GM18520 (cell line): ENCODE measurements around the gene CCHCR1.

Source experiments
- ATAC-seq: cut with Tn5 transposase; IDR thresholded peaks from one replicate; pipeline ENCODE4 v1.9.1; 2021; ENCODE audit not compliant: unreplicated experiment

Gene CCHCR1

DNA sequence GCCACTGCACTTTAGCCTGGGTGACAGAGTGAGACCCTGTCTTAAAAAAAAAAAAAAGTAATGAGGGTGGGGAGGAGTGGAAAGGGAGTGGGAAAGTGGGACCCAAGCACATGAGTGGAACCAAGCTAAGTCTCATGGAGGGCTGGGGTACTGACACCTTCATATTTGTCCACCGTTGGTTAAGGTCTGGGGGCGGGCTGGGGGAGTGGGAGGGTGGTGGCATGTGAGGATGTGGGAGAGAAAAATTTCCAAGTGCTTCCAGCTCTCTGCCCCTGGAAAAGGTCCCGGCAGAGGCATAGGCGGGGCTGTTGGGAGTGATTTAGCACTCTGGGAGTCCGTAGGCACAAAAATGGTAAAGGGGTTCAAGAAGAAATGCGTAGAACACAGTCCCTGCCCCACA, 24.8 kb downstream of the CCHCR1 start:
- ATAC-seq = no peak

DNA sequence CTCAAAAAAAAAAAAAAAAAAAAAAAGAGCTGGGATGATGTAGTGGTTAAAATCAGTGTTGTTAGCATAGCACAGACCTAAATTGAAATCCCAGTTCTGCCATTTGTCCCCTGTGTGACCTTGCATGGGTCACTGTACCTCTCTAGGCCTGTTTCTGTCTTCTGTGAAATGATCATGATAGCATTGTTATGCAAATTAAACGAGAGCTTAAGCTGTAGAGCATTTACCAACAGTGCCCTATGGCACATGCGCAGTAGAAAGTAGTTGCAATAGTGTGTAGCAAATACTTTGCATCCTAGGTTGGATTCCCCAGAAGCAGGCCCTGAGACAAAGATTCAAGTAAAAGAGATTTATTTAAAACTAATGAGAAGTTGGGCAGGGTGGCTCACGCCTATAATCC, 26.0 kb downstream of the CCHCR1 start:
- no peak for ATAC-seq

DNA sequence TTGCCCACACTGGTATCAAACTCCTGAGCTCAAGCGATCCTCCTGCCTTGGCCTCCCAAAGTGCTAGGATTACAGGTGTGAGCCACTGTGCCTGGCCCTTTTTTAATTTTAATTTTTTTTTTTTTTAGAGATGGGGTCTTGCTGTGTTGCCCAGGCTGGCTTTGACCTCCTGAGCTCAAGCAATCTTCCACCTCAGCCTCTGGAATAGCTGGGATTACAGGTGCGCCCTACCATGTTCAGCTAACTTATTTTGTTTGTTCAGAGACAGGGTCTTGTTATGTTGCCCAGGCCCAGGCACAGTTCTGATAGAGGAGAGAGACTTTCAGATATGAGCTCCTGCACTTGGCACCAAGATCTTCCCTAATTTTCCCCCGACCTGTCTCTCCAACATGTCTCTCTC, 26.9 kb downstream of the CCHCR1 start:
- no peak for ATAC-seq

DNA sequence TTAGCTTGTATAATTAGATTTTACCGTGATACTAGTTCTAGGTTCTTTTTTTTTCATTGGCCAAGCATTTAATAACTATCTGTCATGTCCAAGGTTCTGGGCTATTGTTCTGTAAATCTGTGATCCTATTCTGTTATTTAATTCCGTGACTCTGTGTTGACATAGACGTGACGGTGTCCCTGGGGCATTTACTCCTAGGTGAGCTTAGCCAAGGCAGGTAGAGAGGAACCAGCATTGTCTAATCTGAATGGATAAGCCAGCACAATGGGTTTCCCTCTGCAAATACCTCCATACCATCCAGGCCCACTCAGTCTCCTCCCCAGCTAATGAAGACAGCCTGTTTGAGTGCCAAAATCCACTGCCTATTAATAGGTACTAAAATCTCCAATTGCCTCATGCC, 28.5 kb downstream of the CCHCR1 start:
- no peak for ATAC-seq

DNA sequence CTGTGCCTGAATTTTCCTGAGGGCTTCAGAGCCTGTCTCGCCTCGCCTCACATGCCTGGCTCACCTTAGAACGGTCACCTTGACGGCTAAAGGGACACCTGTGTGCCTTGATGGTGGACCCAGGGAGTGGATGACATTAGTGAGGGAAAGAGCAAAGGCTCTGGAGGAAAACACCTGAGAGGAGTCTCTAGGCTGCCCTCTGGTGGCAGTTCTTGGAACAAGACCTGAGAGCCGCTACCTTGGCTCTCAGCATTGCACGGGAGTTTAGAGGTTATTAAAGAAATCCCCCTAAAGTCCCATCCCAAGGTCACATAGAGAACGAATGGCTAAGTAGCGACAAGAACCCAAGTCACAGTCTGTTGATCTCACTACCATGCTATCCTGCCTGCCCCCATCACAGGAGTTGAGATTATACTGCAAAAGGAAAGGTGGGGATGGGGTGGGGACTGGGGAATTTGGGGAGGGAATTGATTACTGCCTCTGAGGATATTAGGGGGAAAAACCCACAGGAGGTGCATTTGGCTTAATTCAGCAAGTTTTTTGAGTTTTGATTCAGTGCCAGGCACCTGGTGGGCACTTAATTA, 29.4 kb downstream of the CCHCR1 start:
- no peak for ATAC-seq

DNA sequence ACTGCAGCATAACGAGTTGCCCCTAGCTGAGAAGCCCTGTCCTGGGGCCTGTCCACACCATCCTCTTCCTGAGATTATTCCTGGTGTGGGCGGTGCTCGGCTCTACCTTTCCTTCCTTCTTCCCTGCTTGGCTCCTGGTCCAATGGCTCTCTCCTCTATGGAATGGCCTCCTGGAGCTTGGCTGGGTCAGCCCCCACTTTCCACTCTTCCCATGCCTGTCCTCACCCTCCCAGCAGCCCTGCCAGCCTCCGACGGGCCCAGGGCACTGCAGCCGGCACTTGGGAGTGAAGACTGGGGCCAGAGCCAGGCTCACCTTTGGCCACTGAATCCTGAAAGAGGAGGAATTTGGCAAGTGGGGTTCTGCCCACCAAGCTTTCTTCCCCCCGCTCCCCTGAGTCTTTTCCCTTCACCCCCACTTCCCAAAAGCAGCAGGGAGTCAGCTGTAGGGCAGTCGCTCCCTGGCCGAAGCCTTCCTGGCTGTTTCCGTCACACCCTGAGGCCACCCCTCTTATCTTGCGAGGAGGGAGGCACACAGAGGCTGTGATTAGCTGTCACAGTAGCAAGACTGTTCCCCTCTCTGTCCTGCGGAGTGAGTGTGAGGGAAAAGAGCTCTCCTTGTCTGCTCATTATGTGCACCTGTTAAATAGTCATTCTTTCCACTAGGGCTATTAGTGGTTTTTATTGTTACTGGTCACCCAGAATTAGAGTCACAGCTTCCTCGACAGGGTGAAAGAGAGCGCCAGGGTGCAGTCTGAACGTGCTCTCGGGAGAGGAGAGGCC, 31.0 kb downstream of the CCHCR1 start:
- ATAC-seq = no peak

DNA sequence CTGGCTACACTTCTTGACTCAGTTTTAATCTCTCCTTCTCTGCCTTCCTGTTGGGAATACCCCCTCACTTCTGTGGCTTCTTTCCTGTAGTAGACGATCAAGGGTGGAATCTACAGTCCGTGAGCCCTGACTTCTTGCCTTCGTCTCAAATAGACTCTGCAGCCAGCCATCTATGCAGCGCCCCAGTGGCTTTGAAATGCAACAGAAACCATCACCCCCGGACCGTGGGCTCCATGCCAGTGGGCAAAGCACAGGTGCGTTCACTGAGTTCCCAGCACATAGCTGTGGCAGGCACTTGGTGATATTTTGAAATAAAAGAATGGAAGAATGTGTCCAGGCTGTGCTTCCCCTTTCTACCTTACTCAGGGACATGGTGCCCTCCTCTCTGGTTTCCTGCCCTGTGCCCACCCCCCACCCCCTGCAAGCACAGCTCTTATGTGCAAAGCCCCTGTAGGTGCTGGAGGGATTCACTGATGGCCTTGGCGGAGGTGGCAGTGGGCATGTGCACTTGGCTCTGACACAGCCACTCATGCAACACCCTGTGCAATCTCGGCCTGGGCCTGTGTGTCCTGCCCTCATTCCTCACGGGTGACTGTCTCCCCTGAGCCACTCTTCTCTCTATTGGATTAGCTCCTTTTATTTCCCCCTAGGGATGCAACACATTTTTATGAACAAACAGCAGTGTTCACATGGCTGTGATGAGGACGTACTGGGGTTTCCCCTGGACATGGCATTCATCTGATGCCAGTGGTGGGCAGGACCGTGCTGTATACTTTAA, 31.8 kb downstream of the CCHCR1 start:
- no peak for ATAC-seq

DNA sequence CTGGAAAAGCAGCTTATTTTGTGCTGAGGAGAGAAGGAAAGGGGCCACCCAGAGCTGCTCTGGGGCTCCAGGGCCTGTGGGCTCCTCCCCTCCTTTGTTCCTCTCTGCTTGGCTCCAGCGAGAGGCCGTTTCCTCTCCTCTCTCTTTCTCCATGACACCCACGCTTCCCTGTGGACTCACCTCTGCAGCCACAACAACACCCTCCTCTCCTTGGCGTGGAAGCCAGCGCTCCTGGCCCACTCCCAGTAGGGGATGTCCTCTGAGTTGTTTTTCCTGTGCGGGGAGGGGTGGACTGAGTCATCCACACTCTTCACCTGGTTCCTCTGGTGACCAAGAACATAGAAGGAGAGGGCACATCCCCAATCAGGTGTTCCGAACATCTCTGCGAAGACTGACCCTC, 32.4 kb downstream of the CCHCR1 start:
- ATAC-seq = no peak

DNA sequence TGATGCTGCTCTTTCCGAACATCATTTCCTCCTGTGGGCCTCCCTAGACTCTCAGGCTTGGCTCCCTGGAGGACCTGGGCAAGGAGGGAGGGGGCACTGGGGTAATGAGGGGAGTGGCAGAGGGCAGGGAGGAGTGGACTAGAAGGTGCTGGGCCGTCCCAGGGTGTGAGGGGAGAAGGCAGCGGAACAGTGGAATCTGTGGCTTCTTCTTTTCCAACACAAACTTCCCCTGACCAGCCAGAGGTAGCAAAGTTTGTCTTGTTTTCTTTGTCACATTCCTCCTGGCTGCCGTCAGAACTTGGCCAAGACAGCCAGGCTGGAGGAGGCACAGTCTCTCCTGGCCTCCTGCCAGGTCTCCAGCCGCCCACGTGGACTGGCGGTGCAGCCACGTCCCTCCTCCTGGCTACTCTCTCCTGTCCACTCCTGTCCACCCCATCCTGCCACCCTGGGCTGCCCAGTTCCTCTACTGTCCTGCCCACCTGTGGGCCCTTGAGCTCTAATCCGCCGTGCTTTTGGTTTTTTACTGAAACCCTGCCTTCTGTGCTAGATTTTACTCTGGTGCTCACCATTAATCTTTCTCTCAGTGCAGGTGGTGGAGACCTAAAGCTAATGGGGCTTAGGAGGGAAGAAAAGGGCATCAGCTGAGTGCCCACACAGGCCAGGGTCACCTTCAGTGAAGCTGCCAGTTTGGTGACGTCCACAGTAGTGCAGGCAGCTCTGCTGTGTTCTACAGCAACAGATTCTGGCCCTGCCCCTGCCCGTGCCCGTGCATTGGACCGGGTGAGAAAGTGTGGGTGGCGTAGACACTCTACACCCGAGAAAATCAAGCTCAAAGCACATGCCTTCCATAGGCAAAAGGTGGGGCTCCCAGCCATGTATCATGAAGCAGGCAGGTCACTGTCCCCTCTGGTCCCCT, 34.6 kb downstream of the CCHCR1 start:
- no peak for ATAC-seq

DNA sequence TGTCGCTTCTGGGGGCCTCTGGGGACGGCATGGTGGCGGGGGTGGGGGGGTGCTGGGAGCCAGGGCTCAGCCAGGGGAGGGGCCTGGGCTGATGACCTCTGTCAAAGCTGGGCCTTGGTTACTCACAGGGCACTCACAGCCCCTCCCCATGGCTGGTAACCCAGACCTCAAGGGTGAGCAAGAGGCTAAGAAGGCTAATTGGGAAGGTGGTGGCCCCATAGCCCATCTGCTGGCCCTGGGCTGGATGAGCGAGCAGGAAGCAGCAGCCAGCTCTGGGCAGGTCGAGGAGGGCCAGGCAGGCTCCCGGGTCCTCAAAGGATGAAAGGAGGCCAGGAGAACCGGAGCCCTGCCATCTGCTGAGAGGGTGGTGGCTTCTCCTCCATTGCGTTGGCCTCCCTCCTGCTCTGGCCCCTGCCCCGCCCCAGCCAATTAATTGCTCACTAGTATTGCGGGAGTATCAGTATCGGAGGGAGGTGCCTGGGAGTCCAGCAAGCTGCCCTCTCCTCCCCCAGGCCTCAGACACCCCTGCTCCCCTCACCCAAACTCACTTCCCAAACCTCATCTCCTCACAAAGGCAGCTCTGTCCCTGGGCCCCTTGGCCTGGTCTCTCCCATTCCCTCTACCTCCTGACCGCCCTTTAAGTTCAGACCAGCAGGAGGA, 36.3 kb downstream of the CCHCR1 start:
- ATAC-seq = no peak

DNA sequence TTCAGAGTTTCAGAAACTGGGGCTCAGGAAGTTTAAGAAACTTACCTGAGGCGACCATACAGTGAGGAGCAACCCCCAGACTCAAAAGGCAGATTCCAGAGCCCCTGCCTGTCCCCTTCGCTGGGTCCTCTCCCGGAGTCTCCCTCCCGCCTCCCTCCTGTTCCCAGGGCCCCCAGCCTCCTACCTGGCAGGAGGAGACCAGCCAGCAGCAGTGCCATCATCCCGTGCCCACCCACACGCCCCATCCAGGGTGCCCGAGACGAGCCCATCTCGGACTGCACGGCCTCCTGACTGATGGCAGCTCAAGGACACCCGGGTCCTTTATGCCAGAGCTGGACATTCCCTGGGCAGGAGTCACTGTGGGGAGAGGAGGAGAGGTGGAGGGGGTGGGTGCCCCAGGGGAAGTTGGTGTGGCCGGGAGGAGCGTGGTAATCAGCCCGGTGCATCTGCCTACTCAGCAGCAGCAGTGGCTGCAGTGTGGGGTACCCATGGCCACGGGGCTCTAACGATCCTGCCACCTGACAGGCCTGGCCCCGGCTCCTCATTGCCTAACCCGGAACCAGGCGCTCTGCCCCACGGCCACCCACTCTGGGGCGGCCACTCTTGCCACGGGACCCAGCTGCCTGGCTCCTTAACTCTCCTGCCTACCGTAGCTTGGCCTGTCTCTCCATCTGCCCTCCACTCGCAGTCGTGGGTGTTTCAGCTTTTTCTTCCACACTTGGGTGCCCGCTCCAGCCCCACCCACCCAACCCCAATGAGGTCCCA, 37.3 kb downstream of the CCHCR1 start, which contains the start of gene CDSN:
TSS of gene CDSN (minus strand) at position 296 of the 765 bp plus-strand sequence. CDS start at position 269, 27 bp downstream.
- no peak for ATAC-seq

DNA sequence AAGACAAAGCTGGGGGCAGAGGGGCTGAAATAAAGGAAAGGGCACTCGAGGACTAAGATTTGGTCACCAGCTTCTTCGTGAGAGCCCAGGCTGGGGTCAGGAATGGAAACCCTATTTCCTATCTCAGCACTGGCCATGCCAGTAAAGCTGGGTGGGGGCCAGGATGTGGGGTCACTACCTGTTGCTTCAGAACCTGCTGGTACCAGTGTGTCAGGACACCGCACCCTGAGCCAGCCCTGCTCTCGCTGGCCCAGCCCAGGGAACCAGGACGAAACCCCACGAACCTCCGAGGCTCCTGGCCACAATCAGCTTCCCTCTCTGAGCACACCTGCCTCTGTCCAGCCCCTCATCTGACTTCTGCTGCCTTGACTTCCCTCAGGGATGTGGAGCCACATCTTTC, 39.4 kb downstream of the CCHCR1 start:
- ATAC-seq = no peak

DNA sequence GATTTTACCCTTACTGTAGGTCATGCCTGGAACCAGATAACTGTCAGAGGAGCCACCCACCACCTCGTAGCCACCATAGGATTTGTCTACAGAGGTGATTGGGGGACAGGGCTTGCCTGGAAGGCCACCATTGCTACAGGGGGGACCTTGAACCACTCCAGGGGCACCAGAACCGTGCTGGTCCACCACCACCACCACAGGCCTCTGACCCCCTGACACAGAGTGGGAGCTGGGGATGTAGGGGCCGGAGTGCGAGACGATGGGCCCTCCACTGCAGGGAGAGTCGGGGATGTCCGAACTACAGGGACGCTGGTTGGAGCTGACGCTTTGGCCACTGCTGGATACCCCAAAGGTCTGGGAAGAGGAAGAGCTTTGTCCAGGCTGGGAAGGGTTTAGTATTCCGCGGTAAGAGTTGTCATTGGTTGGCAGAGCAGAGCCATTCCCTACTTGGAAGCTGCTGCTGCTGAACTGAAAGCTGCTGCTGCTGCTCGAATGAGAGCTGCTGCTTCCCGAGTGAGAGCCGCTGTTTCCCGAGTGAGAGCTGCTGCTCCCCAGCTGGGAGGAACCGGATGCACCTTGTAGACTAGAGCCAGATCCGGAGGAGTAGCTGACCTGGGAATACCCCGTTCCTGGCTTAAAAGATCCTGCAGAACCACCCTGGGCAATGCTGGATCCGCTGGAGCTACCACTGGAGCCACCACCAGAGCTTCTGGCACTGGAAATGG, 40.8 kb downstream of the CCHCR1 start:
- ATAC-seq = no peak

DNA sequence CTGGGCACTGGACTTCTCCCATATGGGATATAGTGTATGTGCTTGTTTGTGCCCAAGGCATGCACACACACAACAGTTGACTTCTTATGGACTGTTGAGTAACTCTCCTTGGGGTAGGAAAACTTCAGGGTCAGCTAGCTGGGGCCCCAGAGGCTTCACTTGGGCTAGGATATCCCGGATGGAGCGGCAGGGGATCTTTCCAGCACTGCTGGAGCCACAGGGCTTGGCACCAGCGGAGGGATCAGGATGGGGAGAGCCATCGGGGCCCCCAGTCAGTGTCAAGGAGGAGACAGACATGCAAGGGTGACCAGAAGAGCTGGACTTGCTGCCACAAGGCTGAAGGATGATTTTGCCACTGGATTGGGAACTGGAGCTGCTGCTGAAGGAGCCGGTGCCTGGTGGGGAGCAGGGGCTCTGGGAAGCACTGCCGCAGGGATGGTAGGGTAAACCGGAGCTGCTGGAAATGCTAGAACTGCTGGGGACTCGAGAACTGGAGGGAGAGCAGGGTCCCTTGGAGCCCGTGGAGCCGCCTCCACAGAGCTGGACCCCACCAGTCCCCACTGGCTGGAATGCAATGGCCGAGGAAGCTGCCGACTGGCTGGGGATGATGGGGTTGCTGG, 41.6 kb downstream of the CCHCR1 start:
- no peak for ATAC-seq

DNA sequence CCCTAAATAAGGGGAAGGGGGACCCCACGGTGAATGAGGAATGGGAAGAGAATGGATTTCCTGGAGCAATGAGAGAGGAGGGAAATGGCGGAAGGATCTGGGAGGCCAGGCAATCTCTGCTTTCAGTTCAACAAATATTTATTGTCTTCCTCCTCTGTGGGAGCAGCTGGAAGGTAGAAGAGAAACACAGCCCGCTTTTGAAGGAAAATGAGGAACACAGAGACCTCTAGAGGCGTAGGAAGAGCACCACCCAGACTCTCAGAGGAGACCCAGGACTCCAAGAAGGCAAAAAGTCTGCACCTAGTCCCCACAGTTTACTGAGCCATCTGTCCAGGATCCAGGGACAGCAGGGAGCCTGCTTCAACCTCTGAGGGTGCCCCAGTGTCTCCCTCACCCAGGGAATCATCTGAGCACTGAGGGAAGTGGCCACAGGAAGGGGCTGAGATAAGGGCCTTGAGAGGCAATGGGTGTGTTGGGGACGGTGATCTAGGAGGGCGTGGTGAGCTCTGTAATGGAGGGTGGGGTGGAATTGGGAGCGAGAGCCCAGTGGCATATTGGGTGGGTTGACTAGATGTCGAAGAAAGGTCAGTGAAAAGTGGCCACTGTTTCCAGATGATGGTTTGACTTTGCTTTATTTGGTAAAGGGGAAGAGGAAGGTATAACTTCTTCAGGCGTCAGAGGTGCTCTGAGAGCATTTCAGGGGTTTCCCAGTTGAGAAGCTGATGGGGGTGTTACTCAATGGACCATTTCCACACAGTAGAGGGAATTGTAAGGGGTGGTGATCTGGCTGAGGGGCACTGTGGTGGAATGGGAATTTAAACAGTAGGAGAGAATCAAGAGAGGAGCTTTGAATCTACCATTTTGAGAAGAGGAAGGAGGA, 42.4 kb downstream of the CCHCR1 start:
- ATAC-seq = no peak

DNA sequence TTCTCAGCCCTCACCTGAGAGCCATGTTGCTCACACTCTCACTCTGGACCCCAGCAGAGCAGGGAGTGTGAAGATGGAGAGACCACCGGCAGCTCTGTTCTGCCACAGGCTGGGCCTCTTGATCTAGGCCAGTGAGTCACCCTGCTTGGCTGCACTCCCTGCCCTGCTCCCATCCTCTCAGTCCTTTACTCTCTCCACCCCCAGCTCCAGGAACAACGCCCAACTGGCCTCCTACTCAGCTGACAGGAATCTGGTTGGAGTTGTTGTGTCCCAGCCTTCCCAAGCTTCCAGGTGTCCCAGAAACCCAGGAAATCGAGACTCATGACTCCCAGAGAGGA, 43.1 kb downstream of the CCHCR1 start, which contains the start of gene PSORS1C1:
TSS of gene PSORS1C1 (plus strand) at position 260 of the 338 bp plus-strand sequence. CDS start 14,833 bp downstream, outside the sequence.
- ATAC-seq = no peak

DNA sequence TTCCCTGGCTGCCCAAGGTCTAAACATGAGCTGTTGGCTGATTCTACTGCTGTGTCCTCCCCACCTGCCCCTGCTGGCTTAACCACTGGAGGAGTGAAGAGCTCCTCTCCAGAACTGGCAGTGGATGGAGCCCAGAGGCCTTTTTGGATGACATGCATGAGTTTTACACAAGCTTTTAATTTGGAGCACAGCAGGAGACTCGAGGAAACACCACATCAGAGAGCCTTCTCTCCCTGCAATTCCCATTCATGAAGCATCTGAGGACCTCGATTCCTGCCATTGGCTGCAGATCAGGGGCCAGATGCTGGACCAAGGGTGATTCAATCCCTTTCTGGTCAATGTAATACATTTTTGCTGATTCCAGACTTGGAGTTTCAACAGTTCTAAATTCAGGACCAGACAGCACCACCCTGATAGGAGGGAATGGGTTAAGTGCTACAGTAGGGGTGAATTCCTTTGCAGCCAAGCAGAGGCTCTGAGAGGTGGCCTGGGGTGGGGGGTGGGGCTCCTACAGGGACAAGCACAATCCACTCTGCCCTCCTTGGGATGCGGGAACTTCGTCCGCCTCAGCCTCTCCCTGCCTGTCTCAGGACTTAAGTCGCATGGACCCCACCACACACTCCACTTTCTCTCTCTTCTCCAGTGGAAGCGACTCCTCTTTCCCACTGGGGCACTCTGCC, 43.6 kb downstream of the CCHCR1 start:
- no peak for ATAC-seq
